GM18907 (cell line): ENCODE data around the gene GCNA.
"Not testable (repeated sequence)": the region's sequence is repeated elsewhere in the genome, so short reads cannot be mapped to it uniquely, and the experiment has no call there.

Experiments
- ATAC-seq: cut with Tn5 transposase; IDR thresholded peaks from one replicate; pipeline ENCODE4 v1.9.1; 2021; ENCODE audit warnings: mild to moderate bottlenecking, moderate library complexity; ENCODE audit not compliant: unreplicated experiment

Gene GCNA

DNA sequence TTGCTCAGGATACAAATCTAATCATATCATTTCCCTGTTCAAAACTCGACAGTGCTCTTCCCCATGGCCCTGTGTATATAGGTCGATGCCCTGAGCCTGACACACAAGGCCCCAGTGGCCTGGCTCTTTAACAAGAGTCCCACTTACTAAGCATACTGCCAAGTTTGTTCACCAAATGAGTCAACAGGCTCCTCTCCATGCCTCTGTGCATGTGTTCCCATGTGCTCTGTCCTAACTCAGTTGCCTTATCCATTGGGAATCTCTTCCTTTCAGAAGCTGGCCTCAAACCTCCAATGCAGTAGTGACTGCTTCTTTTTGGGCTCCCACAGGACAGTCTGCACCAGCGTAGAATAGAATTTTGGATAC lies 59.0 kb downstream of the GCNA start:
- no peak for ATAC-seq

DNA sequence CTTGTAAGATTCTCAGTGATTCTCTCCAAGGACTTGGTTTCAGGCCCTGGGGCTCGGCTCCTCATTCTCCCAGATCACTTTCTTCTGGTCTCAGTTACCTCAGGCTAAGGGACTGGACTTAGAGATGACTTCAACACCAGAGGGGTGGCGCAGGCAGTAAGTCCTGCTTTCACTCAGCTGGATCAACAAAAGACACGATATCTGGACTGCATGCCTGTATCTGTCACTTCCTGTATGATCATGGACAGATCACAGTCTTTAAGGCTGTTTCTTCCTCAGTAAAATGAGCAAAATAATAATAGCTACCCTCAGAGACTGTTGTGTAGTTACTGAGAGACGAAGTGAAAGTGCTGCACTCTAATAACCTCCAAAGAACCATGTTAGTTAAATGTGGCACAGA lies 59.6 kb downstream of the GCNA start:
- ATAC-seq = no peak

DNA sequence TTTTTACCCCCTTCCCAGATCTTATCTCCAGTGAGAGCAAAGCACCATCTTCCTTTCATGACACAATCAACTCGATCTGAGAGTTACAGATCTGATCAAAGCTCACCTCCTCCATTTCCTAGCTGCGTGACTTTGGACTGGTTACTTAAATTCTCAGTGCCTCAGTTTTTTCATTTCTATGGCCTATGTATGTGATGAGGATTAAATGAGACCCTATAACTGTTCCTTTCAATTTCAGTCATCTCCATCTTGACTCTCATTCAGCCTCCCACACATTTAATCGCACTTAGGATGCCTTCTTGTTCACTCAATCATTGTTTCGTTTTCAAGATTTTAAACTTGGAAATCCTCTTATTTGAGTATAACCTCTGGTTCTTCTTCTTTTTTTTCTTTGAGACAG lies 60.2 kb downstream of the GCNA start:
- no peak for ATAC-seq

DNA sequence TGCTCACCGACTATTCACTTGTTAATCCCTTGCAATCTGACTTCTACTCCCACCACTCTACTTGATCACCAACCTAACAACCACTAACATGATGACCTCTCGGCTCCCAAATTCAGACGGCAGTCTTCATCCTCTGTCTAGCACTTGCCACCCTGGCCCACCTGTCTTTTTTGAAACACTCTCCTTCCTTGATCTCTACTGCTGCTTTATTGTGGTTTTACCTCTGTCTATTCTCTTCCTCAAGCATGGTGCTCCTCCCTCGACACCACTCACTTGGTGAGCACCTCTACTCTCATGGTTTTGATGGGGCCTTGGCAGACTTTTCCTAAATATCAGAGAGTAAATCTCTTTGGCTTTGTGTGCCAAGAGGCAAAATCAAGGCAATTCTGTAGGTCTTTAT lies 61.8 kb downstream of the GCNA start:
- ATAC-seq = no peak

DNA sequence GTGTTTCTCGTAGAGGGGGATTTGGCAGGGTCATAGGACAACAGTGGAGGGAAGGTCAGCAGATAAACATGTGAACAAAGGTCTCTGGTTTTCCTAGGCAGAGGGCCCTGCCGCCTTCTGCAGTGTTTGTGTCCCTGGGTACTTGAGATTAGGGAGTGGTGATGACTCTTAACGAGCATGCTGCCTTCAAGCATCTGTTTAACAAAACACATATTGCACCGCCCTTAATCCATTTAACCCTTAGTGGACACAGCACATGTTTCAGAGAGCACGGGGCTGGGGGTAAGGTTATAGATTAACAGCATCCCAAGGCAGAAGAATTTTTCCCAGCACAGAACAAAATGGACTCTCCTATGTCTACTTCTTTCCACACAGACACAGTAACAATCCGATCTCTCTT lies 66.2 kb downstream of the GCNA start:
- ATAC-seq = not testable (repeated sequence)

DNA sequence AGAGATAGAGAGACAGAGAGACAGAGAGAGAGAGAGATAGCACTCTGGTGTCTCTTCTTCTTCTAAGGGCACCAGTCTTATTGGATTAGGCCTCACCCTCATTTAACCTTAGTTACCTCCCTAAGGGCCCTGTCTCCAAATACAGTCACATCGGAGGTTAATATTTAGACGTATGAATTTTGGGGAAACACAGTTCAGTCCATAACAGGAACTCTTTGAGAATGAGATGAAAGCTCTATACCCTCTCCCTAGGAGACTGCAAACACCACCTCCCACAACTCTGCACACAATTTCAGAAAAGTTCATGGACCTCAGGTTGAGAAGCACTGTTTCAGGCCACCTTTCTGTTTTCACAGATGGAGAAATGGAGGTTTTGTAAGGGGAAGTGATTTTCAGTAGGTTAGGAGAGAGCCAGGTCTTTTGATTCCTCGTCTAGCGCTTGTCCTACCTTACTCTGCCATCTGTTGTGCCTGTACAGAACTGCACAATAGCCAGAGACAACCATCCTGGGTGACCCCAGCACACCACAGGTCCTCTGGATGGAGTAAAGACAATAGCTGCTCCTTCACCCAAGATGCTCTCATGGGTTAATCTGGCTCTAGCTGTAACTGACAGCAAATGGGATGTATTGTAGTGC lies 72.2 kb downstream of the GCNA start:
- ATAC-seq = peak; percentile 91

DNA sequence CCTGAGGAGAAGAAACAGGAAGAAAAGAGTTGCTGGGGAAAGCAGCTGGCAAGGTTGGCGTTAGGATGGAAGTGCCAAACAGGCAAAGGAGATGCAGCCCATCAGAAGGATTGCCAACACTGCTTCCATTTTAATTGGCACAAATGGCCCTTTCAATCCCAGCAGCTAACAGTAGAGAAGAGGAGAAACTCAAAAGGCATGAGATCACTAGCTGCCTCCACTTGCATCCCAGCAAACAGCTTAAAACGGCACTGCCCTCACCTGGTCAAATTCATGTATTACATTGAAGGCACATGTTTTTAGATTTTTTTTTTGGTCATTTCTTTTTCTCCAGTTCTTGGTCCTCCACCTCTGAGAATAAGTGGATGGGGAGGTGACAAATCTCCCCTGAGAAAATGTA lies 74.2 kb downstream of the GCNA start:
- ATAC-seq = peak; percentile 62

DNA sequence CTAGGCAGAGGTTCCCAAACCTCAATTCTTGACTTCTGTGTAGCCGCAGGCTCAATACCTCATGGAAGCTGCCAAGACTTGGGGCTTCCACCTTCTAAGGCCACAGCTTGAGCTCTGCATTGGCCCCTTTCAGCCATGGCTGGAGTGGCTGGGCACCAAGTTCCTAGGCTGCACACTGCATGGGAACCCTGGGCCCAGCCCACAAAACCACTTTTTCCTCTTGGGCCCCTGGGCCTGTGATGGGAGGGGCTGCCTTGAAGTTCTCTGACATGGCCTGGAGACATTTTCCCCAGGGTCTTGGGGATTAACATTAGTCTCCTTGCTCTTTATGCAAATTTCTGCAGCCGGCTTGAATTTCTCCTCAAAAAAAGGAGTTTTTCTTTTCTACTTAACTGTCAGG lies 75.1 kb downstream of the GCNA start:
- no peak for ATAC-seq

DNA sequence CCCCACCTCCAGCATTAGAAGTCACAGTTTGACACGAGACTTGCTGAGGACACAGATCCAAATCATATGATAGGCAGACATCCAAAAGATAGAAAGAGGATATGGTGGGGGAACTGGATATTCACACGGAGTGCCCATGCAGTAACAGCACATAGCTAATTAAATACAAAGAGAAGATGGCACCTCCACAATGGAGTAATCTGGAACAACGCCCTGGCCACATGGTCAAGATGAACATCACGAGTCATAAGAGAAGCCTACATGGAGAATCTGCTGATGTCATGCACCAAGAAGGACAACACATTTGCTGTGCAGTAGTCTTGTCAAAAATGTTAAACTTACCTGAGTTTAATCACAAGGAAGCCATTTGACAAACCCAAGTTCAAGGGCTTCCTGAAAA lies 79.0 kb downstream of the GCNA start:
- no peak for ATAC-seq

DNA sequence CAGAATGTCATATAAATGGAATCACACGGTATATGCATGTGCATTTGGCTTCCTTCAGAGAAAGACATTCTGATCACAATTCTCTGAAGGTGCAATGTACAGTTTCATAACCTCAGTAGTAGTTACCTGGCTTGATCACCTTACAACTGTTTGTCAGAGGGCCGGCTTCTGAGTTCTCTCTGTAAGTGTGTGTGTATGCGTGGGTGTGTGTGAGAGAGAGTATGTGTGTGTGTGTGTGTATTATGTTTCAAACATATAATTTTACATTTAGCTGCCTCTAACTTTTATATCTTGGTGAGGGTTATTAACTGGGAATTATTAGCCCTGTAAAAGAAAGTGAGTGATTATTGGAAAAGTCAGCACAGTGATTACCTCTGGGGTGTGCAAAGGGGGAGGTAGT lies 81.1 kb downstream of the GCNA start:
- no peak for ATAC-seq

DNA sequence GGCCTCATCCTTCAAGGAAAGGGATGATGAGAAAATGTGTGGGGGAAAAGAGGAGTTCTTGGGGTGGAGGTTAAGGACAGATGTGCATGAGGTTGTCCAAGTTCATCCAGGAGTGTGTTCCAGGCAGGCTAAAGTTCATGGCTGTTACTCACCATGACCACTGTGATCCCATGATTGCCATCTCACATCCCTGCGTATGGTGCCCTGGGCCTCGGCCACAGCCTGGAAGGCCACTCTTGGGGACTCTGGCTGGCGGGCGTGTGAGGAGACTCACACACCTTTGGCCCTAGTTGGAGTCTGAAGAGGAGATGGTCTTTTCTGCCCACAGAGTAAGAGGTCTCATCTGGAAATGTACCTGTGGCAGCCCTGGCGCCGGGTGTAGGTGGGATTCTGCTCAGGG lies 81.7 kb downstream of the GCNA start:
- no peak for ATAC-seq

DNA sequence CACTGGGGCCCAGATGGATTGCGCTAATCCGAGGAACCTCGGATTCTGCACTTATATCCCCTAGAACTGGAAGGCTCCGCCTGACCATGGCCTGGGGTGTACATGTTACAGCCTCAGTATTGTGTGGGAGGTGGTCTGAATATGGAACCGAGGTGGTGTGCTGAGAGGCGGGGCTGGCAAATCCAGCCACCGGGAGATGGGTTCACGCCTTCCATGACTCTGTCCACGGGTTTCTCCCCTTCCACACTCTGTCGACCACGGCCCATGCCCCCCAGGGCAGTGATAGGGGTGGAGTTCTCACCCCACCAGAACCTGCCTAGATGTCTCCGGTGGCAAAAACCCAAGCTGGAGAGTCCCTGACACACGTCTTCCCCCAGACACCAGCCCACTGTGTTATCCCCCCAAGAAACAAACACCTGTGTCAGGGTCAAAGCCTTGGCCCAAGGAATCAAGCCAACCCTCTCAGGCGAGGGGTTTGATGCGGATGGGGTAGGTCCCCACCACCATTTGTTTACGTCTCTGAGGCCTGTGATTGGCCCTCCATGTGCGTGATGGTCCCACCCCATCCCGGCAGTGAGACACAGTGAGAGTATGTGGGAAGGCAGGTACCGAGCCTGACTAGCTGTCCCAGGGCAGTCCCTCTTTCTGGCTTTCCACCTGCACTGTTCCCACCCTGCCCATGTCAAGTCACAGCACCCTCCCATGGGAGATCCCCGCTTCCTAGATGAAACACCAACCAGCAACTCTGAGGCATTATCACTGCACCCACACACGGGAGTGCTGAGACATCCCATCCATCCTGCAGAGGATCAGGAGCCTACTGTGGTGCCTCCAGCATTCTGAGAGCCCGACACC lies 82.6 kb downstream of the GCNA start:
- ATAC-seq = no peak

DNA sequence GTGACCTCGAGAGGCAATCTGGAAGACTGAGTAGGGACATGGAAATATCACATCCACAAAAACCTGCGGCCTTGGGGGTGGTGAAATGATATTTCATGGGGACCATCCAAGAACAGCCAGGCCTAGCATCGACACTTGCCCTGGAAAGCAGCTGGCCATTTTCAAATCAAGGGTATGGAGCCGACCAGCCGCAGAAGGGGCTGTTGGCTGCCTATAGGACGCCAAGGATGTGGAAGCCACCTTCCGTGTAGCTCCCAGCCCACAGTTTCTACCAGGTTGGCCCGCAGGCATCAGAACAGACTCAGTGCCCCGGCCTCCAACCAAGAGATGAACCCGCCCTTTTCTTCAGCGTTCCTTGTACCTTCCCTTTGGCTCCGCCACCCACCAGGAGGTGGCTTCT lies 83.7 kb downstream of the GCNA start:
- no peak for ATAC-seq

DNA sequence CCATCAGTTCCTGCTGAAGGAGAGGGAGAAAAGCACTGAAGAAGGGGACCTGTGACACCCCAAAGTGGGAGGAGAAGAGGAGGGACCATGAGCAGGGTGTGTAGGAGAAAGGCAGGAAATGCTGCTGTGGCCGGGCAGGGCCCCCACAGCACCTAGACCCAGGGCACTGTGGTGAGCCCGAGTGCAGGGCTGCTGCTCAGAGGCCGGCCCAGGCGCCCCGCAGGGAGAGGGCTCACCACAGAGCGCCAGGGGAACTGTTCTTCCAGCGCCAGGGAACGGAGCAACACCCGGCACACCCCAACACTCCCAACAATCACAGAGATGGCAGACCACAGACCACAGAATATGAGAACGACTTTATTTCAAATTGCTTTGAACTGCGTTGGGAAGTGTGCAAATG lies 84.4 kb downstream of the GCNA start:
- not testable (repeated sequence) for ATAC-seq
